ENCODE data around the gene GNGT2. TPM values are rescaled to one million over a fixed set of nuclear protein-coding genes. Genes with fewer than 3 reads are reported as not detected.

Gene GNGT2
- total RNA-seq, 3 donors from 2014 or later = 0.48 to 0.66 TPM; not detected in 1

- H3K4me1 ChIP-seq = no peaks in the 10 kb centered on the region
- no peak for TF ChIP-seq POLR2AphosphoS5 (IDR thresholded peaks at IDR 0.05)
- TF ChIP-seq POLR2A (IDR thresholded peaks at IDR 0.05) = no peak
- TF ChIP-seq CTCF (IDR thresholded peaks at IDR 0.05) = no peak
- no peaks in the 10 kb centered on the region for H3K9me3 ChIP-seq
- no peaks in the 10 kb centered on the region for H3K36me3 ChIP-seq
- DNase-seq (ENCODE audit: low spot score in 2 of 2) = no peak
- H3K4me3 ChIP-seq = no peak overlapping the region
- no peak overlapping the region for H3K27ac ChIP-seq
- H3K27me3 ChIP-seq = peaks cover 0 to 28% of the 10 kb centered on the region in 2 donors
- intact Hi-C loops (cut with DNase I; ENCODE audit: low total_unique reads) = no loop called here
Observed at GRCh38 chr17:49156256-49156655, 54.1 kb downstream of the GNGT2 start.

Other genes starting within 250 kb of the GNGT2 start
- not detected for gene GIP, start 242.0 kb downstream of the GNGT2 start, total RNA-seq
- not detected for gene IGF2BP1, start 213.2 kb downstream of the GNGT2 start, total RNA-seq
- gene B4GALNT2, start 77.8 kb downstream of the GNGT2 start, total RNA-seq = under 1 TPM in 2 of 3 donors, not detected in 1; 0.15 to 0.66 TPM
- gene ABI3, start 133 bp upstream of the GNGT2 start, total RNA-seq = 1 to 10 TPM; 1.9 to 5.2 (median 5.1) TPM
- gene PHOSPHO1, start 20.2 kb upstream of the GNGT2 start, total RNA-seq = under 1 TPM in 2 of 3 donors, not detected in 1; 0.33 to 0.88 TPM
- 100 to 1,000 TPM in 1 of 3 donors, 10 to 100 TPM in 2; 34.2 to 157 (median 72.4) TPM for gene ZNF652, start 151.7 kb upstream of the GNGT2 start, total RNA-seq
- gene PHB1, start 204.3 kb upstream of the GNGT2 start, total RNA-seq = 100 to 1,000 TPM; 100 to 110 (median 108) TPM